ENCODE measurements around the gene ATG16L2.
A peak's percentile ranks its signal among the peaks of the same experiment; 100 is the strongest.
"Not testable (repeated sequence)": the region's sequence is repeated elsewhere in the genome, so short reads cannot be mapped to it uniquely, and the experiment has no call there.

ATG16L2 gene

GRCh38 chr11:72802822-72803221 is 11.4 kb upstream of the ATG16L2 start:
- ATAC-seq (replicated peaks): no peak
- H3K4me3 Mint-ChIP-seq: no peak overlapping the region

GRCh38 chr11:72805216-72805615 is 9.0 kb upstream of the ATG16L2 start:
- no peak overlapping the region for H3K27ac Mint-ChIP-seq
- ATAC-seq (replicated peaks) (no peak), DNase-seq (no peak)
- peaks cover 11 to 16% of the 10 kb centered on the region in 2 donors for H3K4me1 Mint-ChIP-seq
- H3K4me3 Mint-ChIP-seq: no peak overlapping the region
- H3K9me3 Mint-ChIP-seq: peaks cover 0 to 2% of the 10 kb centered on the region in 2 donors
- peaks cover 12 to 19% of the 10 kb centered on the region in 2 donors for H3K36me3 Mint-ChIP-seq
- H3K27me3 Mint-ChIP-seq: no peaks in the 10 kb centered on the region

More at GRCh38 chr11:72802822-72803221, 11.4 kb upstream of the ATG16L2 start:
- no peak for DNase-seq
- no peaks in the 10 kb centered on the region for H3K27me3 Mint-ChIP-seq
- no peak overlapping the region for H3K27ac Mint-ChIP-seq
- H3K36me3 Mint-ChIP-seq: peaks cover 4 to 7% of the 10 kb centered on the region in 2 donors
- peaks cover 5 to 22% of the 10 kb centered on the region in 2 donors for H3K4me1 Mint-ChIP-seq
- peaks cover 0 to 2% of the 10 kb centered on the region in 2 donors for H3K9me3 Mint-ChIP-seq

- not testable (repeated sequence) for H3K27me3 Mint-ChIP-seq; H3K9me3 Mint-ChIP-seq; H3K27ac Mint-ChIP-seq; H3K4me3 Mint-ChIP-seq; ATAC-seq (replicated peaks); DNase-seq
- Mint-ChIP-seq H3K36me3 (peaks cover 16 to 25% of the 10 kb centered on the region in 2 donors), H3K4me1 (peaks cover 14 to 22% of the 10 kb centered on the region in 2 donors)
These were observed 7.8 kb upstream of the ATG16L2 start for GRCh38 chr11:72806378-72806777.

- no peak for DNase-seq
- H3K4me3 Mint-ChIP-seq: no peak overlapping the region
- H3K27ac Mint-ChIP-seq: no peak overlapping the region
- H3K27me3 Mint-ChIP-seq: no peaks in the 10 kb centered on the region
- H3K36me3 Mint-ChIP-seq: peaks cover 16 to 30% of the 10 kb centered on the region in 2 donors
- H3K4me1 Mint-ChIP-seq: peaks cover 18 to 28% of the 10 kb centered on the region in 2 donors
- ATAC-seq (replicated peaks): peak; percentile 39 to 52
- peaks cover 0 to 2% of the 10 kb centered on the region in 2 donors for H3K9me3 Mint-ChIP-seq
These were observed 7.1 kb upstream of the ATG16L2 start for GRCh38 chr11:72807021-72807693.

DNA sequence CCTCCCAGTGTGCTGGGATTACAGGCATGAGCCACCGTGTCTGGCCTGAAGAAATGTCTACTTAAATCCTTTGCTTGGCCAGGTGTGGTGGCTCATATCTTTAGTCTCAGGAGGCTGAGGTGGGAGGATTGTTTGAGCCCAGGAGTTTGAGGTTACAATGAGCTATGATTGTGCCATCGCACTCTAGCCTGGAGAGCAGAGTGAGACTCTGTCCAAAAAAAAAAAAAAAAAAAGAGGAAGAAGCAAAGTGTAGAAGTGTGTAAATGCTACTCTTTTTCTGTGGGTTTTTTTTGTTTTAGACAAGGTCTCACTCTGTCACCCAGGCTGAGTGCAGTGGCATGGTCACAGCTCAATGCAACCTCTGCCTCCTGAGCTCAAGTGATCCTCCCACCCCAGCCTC is 6.4 kb upstream of the ATG16L2 start:
- H3K4me3 Mint-ChIP-seq: peak overlapping the region in 1 of 2 donors; percentile 39
- peaks cover 21 to 34% of the 10 kb centered on the region in 2 donors for H3K4me1 Mint-ChIP-seq
- no peak for DNase-seq
- peaks cover 18 to 34% of the 10 kb centered on the region in 2 donors for H3K36me3 Mint-ChIP-seq
- no peaks in the 10 kb centered on the region for H3K27me3 Mint-ChIP-seq
- peaks cover 0 to 2% of the 10 kb centered on the region in 2 donors for H3K9me3 Mint-ChIP-seq
- peak; percentile 90 to 91 for ATAC-seq (replicated peaks)
- H3K27ac Mint-ChIP-seq: peak overlapping the region; percentile 83

- Mint-ChIP-seq H3K27ac (no peak overlapping the region), H3K4me3 (peak overlapping the region in 1 of 2 donors; percentile 39), H3K9me3 (peaks cover 0 to 2% of the 10 kb centered on the region in 2 donors), H3K36me3 (peaks cover 18 to 38% of the 10 kb centered on the region in 2 donors), H3K4me1 (peaks cover 27 to 39% of the 10 kb centered on the region in 2 donors), H3K27me3 (no peaks in the 10 kb centered on the region)
- DNase-seq (no peak), ATAC-seq (replicated peaks) (no peak)
These were observed 5.8 kb upstream of the ATG16L2 start for GRCh38 chr11:72808331-72808798.

GRCh38 chr11:72811686-72812085 is 2.5 kb upstream of the ATG16L2 start:
- not testable (repeated sequence) for ATAC-seq (replicated peaks); H3K9me3 Mint-ChIP-seq
- H3K4me1 Mint-ChIP-seq: peaks cover 34 to 58% of the 10 kb centered on the region in 2 donors

GRCh38 chr11:72812604-72812966 is 1.6 kb upstream of the ATG16L2 start:
- no peak for DNase-seq
- peaks cover 38 to 64% of the 10 kb centered on the region in 2 donors for H3K4me1 Mint-ChIP-seq
- H3K27ac Mint-ChIP-seq: peak overlapping the region; percentile 99
- no peak for ATAC-seq (replicated peaks)
- H3K36me3 Mint-ChIP-seq: peaks cover 27 to 54% of the 10 kb centered on the region in 2 donors
- H3K4me3 Mint-ChIP-seq: peak overlapping the region; percentile 96 to 100
- no peaks in the 10 kb centered on the region for H3K27me3 Mint-ChIP-seq
- H3K9me3 Mint-ChIP-seq: no peaks in the 10 kb centered on the region

More at GRCh38 chr11:72811686-72812085, 2.5 kb upstream of the ATG16L2 start:
- H3K27me3 Mint-ChIP-seq, DNase-seq: not testable (repeated sequence)
- Mint-ChIP-seq H3K36me3 (peaks cover 21 to 46% of the 10 kb centered on the region in 2 donors), H3K4me3 (peak overlapping the region; percentile 63 to 70), H3K27ac (peak overlapping the region; percentile 47)

GRCh38 chr11:72812967-72813739 is 1.1 kb upstream of the ATG16L2 start:
- Mint-ChIP-seq H3K4me3 (peak overlapping the region; percentile 96 to 100), H3K9me3 (no peaks in the 10 kb centered on the region), H3K27me3 (no peaks in the 10 kb centered on the region), H3K27ac (peak overlapping the region; percentile 99), H3K36me3 (peaks cover 25 to 53% of the 10 kb centered on the region in 2 donors), H3K4me1 (peaks cover 36 to 60% of the 10 kb centered on the region in 2 donors)
- ATAC-seq (replicated peaks) (peak; percentile 40 to 44), DNase-seq (peak; percentile 63)

GRCh38 chr11:72813740-72814285 is 398 bp upstream of the ATG16L2 start:
- Mint-ChIP-seq H3K27me3 (no peaks in the 10 kb centered on the region), H3K9me3 (no peaks in the 10 kb centered on the region), H3K27ac (peak overlapping the region; percentile 99), H3K36me3 (peaks cover 24 to 54% of the 10 kb centered on the region in 2 donors), H3K4me3 (peak overlapping the region; percentile 96 to 100), H3K4me1 (peaks cover 33 to 55% of the 10 kb centered on the region in 2 donors)
- ATAC-seq (replicated peaks) (peak; percentile 61 to 65), DNase-seq (no peak)

- Mint-ChIP-seq H3K4me3 (peak overlapping the region; percentile 96 to 100), H3K4me1 (peaks cover 36 to 61% of the 10 kb centered on the region in 2 donors), H3K9me3 (no peaks in the 10 kb centered on the region), H3K36me3 (peaks cover 32 to 62% of the 10 kb centered on the region in 2 donors), H3K27ac (peak overlapping the region; percentile 100), H3K27me3 (no peaks in the 10 kb centered on the region)
- ATAC-seq (replicated peaks): no peak
- DNase-seq: no peak
These were observed 953 bp downstream of the ATG16L2 start for GRCh38 chr11:72815110-72815618.

- no peak for DNase-seq
- peaks cover 35 to 66% of the 10 kb centered on the region in 2 donors for H3K36me3 Mint-ChIP-seq
- peak overlapping the region; percentile 96 to 100 for H3K4me3 Mint-ChIP-seq
- H3K9me3 Mint-ChIP-seq: no peaks in the 10 kb centered on the region
- H3K4me1 Mint-ChIP-seq: peaks cover 40 to 64% of the 10 kb centered on the region in 2 donors
- no peak for ATAC-seq (replicated peaks)
- H3K27me3 Mint-ChIP-seq: no peaks in the 10 kb centered on the region
- H3K27ac Mint-ChIP-seq: peak overlapping the region; percentile 31
These were observed 2.3 kb downstream of the ATG16L2 start for GRCh38 chr11:72816404-72816990.

DNA sequence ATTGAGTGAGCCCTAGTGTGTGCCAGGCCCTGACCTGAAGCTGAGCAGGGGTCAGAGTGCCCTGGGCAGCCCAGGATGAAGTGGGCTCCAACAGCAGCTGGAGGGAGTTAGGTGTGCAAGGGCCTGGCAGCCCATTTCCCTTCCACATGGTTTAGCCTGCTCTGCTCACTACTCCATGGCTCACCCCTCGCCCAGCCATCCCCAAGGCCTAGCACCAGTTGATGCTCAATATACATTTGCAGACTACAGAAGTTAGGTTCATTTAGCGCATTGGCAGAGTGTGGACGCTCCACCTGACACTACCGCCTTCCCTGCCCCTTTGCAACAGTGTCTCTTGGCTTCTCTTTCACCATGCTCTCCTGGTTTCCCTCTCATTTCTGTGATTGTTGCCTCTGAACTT is 3.8 kb downstream of the ATG16L2 start:
- peak overlapping the region; percentile 40 for H3K27ac Mint-ChIP-seq

More for the DNA sequence above, 3.8 kb downstream of the ATG16L2 start:
- no peaks in the 10 kb centered on the region for H3K27me3 Mint-ChIP-seq
- DNase-seq: no peak
- peaks cover 34 to 57% of the 10 kb centered on the region in 2 donors for H3K4me1 Mint-ChIP-seq
- H3K9me3 Mint-ChIP-seq: no peaks in the 10 kb centered on the region
- H3K4me3 Mint-ChIP-seq: no peak overlapping the region
- H3K36me3 Mint-ChIP-seq: peaks cover 34 to 62% of the 10 kb centered on the region in 2 donors
- ATAC-seq (replicated peaks): no peak
